ENCODE data around the gene TRAPPC8. TPM values are rescaled to one million over a fixed set of nuclear protein-coding genes. Genes with fewer than 3 reads are reported as not detected.

The TRAPPC8 gene
- total and polyA plus RNA-seq, 10 donors, result 17.6 to 64.5 (median 50.8) TPM

GRCh38 chr18:31798399-31798798 lies 144.5 kb downstream of the TRAPPC8 start:
- WGBS, 5 donors, result 47 to 87% (median 81%) methylated on average over 2 of the region's 2 CpGs
- intact Hi-C loops (cut with DNase I; ENCODE audit: low total_unique reads), result no loop called here
- Histone ChIP-seq H3K9me3 (no peaks in the 10 kb centered on the region), H3K27ac (no peak overlapping the region), H3K27me3 (replicated peaks in 1 of 7) (no peaks in the 10 kb centered on the region), H3K4me3 (no peak overlapping the region), H3K36me3 (no peaks in the 10 kb centered on the region), H3K4me1 (no peaks in the 10 kb centered on the region)
- no peak for TF ChIP-seq POLR2A (IDR thresholded peaks at IDR 0.05)
- DNase-seq, result no peak

GRCh38 chr18:31795747-31796146 lies 147.2 kb downstream of the TRAPPC8 start:
- no peak overlapping the region for H3K4me3 ChIP-seq
- WGBS, 5 donors, result 82 to 95% (median 87%) methylated on average over 2 of the region's 2 CpGs
- intact Hi-C loops (cut with DNase I; ENCODE audit: low total_unique reads), result no loop called here
- no peak overlapping the region for H3K27ac ChIP-seq
- DNase-seq, result no peak
- no peaks in the 10 kb centered on the region for H3K27me3 ChIP-seq (replicated peaks in 1 of 7)
- H3K36me3 ChIP-seq, result no peaks in the 10 kb centered on the region
- TF ChIP-seq POLR2A (IDR thresholded peaks at IDR 0.05) (no peak), CTCF (IDR thresholded peaks at IDR 0.05 in 8 of 11, conservative IDR thresholded peaks at IDR 0.05 in 3 of 11) (no peak), POLR2AphosphoS5 (IDR thresholded peaks at IDR 0.05) (no peak)
- H3K9me3 ChIP-seq, result no peaks in the 10 kb centered on the region
- H3K4me1 ChIP-seq, result no peaks in the 10 kb centered on the region

DNA sequence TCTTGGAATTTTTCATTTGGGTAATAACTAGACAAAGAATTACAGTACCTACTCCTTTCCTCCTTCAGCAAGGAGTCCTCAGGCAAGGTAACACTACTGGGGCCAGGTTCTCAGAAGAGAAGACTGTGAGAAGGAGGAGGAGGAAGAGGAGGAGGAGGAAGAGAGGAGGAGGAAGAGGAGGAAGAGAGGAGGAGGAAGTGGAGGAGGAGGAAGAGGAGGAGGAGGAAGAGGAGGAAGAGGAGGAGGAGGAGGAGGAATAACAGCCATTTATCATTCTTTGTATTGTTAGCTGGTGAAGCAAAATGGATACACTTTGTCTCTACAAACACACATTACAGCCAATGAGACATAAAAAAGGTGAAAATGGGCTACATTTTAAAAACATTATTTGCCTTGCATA lies 149.4 kb downstream of the TRAPPC8 start:
- intact Hi-C loops (cut with DNase I; ENCODE audit: low total_unique reads), result no loop called here
- H3K36me3 ChIP-seq, result no peaks in the 10 kb centered on the region
- no peak overlapping the region for H3K4me3 ChIP-seq
- TF ChIP-seq CTCF (IDR thresholded peaks at IDR 0.05 in 8 of 11, conservative IDR thresholded peaks at IDR 0.05 in 3 of 11) (no peak), POLR2AphosphoS5 (IDR thresholded peaks at IDR 0.05) (no peak), POLR2A (IDR thresholded peaks at IDR 0.05) (no peak)
- H3K27me3 ChIP-seq (replicated peaks in 1 of 7), result no peaks in the 10 kb centered on the region
- H3K27ac ChIP-seq, result no peak overlapping the region
- H3K4me1 ChIP-seq, result no peaks in the 10 kb centered on the region
- no peaks in the 10 kb centered on the region for H3K9me3 ChIP-seq
- no peak for DNase-seq

DNA sequence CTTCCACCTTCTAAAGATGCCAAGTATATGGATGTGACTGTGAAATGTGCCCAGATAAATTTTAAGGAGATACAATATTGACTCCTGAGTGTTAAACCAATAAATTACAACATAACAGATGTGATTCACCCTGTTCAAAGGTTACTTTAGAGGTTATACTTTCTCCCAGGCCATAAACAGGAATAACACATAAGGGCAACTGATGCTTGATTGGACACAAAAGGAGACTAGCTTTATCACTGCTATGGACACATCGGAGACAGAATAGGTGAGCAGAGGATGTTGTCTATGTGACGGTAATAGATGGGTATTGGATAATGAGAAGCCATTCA lies 150.4 kb downstream of the TRAPPC8 start:
- no peaks in the 10 kb centered on the region for H3K4me1 ChIP-seq
- no peak overlapping the region for H3K27ac ChIP-seq
- 85 to 97% (median 94%) methylated on average over 2 of the region's 2 CpGs for WGBS, 5 donors
- H3K36me3 ChIP-seq, result no peaks in the 10 kb centered on the region
- no peak for TF ChIP-seq POLR2AphosphoS5 (IDR thresholded peaks at IDR 0.05)
- TF ChIP-seq CTCF (IDR thresholded peaks at IDR 0.05 in 8 of 11, conservative IDR thresholded peaks at IDR 0.05 in 3 of 11), result no peak
- no peak for TF ChIP-seq POLR2A (IDR thresholded peaks at IDR 0.05)
- no peak for DNase-seq
- H3K27me3 ChIP-seq (replicated peaks in 1 of 7), result no peaks in the 10 kb centered on the region
- no peaks in the 10 kb centered on the region for H3K9me3 ChIP-seq
- intact Hi-C loops (cut with DNase I; ENCODE audit: low total_unique reads), result no loop called here
- H3K4me3 ChIP-seq, result no peak overlapping the region
